NCI-H345 (cell line): Measurements from ENCODE around the gene MCTP1.

ENCODE experiments used
- DNase-seq: peaks from one replicate; lab custom pipeline; 2025; lab: John Stamatoyannopoulos, UW

Gene MCTP1

DNA sequence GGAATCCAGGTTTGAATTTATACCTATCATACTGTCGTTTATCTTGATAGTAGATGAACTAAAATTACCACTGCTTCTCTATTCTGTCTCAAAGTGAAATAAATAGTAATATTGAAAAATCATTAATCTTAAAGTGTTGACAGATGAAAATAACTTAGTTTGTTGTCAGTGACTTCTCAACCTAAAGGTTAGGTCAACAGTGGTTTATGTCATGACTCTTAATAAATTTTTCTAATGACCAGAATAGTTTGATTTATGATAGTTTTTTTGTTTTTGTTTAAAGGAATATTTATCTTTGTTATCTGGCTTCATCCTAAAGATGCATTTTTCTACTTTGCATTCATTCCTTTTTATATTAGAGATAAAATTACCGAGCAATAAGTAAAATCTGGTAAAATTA, 585.3 kb downstream of the MCTP1 start:
- DNase-seq: no peak

DNA sequence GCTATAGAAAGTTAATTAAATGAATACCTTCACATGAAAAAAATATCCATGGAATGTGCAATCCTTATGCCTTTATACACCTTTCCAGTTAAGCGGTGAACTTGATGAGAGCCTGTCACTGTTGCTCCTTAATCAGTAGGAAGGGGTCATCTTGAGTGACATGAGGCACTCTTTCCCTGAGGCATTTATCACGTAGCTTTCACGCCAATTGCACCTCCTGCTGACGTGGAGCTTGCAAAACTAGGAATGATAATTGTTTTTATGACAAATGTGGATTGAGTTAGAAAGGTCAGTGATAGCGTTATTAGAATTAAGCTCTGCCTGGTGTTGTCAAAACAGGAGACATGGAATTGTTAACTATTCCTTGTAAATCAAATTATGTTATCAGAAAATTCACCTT, 586.7 kb downstream of the MCTP1 start:
- no peak for DNase-seq

DNA sequence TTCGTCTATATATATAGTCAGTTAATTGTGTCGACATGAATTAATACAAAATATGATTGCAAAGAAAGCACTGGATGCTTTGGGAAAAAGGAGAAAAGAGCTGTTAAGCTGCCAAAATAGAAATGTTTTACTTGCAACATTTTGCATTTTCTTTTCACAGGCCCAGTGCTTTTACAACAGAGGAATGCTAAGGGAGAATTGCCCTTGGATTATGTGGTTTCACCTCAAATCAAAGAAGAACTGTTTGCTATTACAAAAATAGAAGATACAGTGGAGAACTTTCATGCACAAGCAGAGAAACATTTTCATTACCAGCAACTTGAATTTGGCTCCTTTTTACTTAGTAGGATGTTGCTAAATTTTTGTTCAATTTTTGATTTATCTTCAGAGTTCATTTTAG, 590.2 kb downstream of the MCTP1 start:
- no peak for DNase-seq

DNA sequence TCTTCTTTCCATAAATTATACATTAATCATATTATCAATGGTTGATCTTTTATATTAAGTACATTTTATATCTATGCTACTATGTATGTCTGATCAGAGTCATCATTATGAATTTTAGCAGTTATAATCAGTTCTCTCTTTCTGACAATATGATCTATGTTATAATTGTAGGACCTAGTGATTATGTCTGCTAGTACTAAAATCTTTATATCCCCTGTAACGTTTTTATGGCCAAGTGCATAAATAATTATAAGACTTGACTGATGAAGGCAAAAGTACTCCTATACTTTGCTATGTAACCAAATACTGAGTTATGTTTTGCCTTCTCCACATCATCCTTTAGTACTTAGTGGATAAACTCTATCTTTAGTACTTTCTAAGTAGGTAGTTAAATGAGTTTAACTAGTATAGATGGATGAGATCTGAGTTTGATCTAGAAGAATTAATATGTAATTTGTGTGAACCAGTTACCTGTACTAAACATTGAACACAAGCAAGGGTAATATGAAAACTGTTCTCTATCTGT, 591.0 kb downstream of the MCTP1 start:
- DNase-seq: no peak

DNA sequence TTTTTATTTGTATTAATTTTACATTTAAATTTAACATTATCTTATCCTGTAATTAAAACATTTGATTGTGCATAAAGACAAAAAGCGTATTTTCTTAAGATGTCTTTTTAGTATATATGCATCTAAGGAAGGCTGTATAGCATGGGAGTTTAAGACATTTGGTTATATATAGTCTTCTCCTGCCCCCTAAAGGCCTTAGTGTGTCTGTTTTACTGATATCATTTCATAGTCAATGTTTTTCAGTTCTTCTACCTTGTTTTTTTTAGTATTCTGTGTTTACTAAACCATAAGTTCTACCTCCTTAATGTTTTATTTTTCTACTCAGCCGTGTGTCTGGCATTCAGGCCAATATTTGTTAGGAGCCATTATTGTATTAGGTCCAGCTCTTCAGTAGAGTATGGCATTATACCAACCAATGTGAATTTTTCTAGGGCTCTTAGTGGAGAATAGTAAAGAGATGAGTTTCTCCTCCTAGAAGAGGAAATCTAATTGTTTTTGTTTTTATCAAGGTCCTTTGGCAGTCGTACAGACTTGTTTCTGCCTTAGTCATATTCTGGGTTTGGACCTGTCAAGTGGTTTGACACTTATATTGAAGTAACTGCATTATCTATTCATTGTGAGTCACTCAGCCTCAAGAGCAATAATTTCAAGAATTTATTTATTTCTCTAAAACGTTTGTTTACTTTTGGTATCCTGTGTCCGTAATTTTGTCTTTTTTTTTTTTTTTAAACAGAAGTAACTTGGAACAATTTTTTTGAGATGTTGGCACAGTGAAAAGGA, 591.7 kb downstream of the MCTP1 start:
- peak; percentile 38 for DNase-seq

DNA sequence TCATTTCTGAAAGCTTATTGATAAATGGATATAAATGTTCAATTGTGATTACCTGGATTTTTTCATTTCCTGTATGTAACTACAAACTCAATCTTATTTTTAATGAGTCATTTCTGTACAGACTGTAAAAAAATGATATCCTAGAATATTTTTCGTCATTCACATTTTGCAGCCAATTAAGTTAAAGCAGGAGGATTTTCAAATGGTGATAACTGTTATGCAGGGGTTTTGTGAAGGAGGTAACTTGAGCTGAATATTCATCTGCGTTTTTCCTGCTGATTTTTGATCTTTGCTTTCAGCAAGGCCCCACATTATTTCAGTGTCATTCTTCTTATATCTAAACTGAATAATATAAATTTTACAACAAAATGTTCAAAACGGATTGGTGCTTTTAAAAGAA, 592.3 kb downstream of the MCTP1 start:
- no peak for DNase-seq

DNA sequence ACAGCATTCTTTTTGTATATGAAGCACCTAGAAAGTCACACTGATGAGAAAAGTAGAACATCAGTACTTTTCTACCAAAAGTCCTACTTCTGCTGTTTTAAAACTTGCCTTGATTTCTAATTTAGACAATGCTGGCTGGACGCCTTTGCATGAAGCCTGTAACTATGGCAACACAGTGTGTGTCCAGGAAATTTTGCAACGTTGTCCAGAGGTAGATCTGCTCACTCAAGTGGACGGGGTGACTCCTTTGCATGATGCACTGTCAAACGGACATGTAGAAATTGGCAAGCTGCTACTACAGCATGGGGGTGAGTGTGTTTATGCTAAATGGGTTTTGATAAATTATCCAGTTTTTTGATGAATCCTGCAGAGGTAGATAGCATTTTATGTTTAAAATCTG, 592.9 kb downstream of the MCTP1 start:
- peak; percentile 5 for DNase-seq

DNA sequence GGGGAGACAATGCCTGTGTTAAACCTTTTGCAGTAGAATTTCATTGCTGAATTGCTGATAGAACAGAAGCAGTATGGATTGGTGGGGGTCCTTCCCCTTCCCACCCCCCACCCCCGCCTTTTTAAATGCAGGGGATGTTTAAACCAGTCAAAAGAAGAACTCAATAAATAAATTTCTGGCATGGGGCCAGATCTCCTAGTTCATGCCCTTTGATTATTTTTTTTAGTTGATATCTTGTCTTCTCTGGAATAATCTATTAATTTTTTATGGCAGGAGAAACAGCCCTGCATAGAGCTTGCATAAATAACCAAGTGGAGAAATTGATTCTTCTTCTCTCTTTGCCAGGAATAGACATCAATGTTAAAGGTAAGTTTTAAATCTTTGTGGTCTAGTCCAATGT, 593.6 kb downstream of the MCTP1 start:
- DNase-seq: no peak

DNA sequence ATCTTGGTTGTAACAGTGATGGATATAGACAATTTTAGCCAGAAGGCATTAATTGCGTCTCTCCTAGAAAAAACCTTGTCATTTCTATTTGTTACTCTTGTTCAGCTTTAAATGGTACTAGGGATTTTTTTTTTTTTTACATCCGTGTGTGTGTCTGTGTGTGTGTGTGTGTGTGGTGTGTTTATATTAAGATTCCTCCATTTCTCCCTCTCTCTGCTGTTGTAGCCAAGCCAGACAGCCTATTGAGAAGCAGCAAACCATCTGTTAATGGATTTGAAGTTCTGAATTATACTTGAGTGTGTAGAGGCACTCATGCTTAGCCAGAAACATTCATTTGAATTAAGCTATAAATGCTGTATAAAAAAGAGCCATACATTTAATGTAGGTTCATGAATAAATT, 594.1 kb downstream of the MCTP1 start:
- peak; percentile 12 for DNase-seq

DNA sequence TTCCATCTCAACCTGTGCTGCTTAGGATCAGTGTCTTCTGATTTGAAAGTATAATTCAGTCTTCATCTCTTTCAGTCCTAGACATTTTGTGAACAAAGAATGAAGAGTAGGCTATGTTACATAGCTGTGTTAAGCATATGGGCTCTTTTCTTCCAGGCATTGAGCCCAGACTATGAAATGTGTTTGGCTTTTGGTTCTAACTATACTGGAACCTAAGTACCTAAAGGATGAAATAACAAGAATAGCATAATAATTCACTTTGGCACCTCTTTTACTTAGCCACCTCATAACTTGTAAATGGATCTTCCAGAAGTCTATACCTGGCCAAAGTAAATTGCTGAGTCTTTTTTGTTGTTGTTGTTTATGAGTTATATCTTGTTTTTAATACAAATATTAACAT, 595.0 kb downstream of the MCTP1 start:
- no peak for DNase-seq

DNA sequence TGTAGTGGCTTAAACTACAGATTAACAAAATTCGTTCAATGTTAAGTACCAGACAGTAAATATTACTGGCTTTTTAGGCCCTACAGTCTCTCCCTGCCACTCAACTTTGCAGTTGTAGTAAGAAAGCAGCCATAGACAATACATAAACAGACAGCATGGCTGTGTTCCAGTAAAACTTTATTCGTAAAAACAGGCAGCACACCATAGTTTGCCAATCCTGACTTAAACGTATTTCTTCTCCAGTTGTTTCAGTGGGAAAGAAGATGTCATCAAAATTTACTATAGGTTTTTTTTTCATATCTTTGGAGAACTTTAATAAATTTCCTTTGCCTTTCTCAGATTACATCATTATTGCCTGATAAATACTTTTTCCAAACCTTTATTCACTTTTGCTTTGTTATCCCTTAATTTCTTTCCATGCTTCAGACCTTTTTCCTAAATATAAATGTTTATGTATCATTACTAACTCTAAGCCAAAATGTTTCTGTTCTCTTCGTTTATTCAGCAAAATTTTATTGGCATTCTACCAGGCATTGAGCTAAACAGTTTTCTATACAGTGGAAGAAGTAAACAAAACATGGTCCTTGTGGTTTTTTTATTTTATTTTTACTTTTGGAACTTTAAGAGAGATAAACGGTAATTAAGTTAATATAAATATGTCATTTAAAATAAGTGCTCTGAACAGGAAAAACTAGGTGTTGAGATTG, 601.9 kb downstream of the MCTP1 start:
- no peak for DNase-seq

DNA sequence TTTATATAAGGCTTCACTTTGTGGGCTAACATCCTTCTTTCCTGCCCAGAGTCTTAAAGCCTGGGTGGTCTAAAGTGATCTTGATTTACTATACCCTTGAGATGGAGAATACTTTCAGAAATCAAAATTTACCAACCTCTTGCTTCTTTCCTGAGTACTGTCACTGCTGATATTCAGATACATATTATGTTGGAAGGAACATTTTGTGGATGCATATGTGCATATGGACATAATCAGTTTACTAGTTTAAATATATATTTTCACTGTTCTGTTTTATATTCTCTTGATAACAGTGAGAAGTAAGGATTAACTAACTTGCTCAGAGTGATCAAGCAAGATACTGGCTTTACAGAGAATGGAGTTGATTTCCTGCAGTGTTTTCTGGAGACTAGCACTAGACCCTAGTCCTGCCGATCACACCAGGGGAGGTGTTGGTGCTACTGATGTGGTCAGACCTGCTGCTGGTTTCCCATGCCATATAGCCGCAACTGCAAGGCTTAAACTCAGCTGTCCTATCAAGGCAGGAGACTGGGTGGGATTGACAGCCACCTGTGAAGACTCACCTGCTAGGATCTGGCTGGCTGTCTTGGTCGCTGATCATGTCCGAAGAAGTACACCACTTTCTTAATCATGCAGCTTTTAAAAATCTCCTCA, 608.8 kb downstream of the MCTP1 start:
- no peak for DNase-seq

DNA sequence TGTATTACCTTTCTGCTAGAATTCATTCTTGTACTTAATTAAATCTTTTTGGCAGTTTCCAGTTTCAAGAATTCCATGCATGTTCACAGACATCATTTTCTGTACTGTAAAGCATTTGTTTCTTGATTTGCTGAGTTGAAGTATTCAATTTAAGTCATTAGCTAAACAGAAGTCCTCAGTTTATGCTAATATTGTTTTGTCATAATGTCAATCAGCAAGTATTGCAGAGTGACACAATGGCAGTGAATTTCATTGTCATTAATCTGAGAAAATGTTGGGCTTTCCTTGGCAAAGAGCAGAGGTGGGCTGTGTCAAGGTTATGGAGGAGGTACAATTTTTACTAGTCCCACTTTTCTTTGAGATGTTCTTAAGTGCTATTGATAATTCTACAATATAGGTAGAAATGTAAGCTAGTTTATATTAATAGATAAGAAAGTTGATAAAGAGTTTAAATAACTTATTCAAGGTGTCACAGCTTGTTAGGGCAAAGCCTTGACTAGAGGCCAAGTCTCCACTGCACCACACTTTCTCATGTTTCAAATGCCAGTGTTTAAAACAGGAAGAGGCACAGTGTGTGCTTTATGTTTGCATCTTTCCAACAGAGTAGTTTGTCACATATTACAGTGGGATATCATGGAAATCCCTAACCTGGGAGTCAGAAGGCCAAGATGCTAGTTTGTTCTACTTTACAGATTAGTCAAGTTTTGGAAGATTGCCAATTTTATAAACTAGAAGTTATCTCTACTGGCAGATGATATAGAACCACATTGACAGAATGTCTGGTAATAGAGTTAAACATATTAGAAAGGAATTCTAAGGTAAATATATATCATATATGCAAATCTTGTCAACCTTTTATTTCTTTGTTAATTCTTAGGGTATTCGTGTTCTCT, 610.2 kb downstream of the MCTP1 start:
- DNase-seq: no peak

DNA sequence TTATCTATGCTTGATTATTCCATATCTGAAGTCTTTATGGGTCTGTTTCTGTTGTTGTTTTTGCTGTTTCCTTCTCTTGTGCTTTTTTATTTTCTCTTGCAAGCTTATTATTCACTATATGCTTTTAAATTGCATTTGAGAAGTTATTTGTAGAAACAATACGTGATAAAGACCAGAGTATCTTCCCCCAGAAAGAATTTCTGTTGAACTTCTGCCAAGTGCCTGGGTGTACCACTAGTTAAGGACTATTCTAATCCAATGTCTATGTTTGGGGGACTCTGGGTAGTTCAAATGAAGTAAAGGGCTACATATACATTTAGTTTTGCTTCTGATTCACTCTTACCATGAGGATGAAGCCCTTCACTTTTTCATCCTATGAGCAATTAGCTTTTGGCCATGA, 612.1 kb downstream of the MCTP1 start:
- DNase-seq: no peak

DNA sequence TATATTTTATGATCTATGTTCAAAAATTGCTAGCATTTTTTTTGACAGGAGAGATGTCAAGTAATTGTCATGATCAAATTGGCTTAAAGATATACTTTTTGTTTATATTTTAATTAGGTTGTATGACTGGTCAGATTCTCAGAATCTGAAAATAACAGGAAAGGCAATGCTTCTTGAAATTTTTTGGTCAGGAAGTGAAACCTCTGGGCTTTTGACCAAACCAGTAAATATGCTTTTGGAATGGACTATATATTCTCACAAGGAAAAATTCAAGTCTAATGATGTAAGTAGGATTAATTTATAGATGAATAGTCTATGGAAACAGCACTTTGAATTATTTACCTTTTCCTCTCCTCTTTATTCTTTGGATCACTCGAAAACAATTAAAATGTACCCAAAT, 614.2 kb downstream of the MCTP1 start:
- DNase-seq: no peak

DNA sequence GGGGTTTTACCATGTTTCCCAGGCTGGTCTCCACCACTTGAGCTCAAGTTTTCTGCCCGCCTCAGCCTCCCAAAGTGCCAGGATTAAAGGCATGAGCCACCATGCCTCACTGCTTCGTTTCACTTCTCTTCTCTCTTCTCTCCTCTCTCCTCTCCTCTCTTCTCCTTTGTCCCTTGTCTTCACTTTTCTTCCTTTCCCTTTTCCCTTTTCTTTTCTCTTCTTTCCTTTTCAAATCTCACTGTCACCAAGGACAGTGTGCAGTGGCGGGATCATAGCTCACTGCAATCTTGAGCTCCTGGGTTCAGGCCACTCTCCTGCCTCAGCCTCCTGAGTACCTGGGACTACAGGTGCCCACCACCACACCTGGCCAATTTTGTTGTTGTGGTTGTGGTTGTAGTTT, 617.0 kb downstream of the MCTP1 start:
- DNase-seq: no peak

DNA sequence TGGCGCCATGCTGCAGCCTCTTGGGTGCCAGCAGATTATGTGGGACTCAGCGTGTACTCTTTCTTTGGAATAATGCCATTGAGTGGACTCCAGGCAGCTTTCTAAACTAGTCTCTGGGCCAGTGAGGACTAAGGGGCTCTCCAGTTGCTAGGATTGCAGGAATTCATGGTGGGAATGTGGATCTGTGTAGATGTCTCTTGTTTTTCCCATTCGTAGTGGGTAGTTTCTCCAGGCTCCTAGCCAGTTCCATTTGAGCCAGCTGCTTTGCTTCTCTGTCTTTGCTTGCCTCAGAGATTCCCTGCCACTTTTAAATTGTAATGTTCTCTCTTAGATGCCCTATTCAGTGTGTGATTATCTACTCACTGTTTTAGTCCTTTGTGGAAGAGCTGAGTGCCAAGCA, 623.8 kb downstream of the MCTP1 start:
- DNase-seq: no peak

DNA sequence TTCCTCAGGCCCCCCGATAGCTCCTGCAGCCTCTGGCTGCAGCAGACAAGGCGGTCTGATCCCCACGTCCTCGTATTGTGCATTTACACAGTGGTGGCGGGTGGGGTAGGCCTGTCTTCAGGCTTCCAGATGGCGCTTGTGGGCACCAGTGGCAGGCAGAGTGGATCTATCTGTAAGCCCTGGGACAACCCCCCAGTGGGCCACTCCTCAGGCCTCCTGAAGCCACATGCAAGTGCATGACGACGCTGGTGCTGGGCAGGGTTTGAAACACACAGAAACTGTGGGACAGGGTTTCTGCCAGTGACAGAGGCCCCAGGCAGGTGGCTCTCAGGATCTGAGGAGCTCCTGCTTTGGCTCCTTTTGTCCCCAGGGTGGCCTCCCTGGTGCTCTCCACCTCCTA, 624.4 kb downstream of the MCTP1 start:
- DNase-seq: no peak

DNA sequence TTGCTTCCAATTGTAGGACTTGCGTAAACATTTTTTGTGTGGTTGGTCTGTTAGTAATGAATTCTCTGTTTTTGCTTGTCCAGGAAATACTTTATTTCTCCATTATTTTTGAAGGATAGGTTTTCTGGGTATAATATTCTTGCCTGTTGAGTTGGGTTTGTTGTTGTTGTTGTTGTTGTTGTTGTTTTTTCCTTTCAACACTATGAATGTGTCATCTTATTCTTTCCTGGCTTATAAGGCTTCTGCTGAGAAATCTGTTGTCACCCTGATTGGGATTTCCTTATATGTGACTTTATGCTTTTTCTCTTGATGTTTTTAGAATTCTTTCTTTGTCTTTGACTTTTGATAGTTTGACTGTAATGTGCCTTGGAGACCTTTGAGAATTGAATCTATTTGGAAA, 626.6 kb downstream of the MCTP1 start:
- no peak for DNase-seq
